ENCODE measurements around the gene CCDC9.

Gene CCDC9

DNA sequence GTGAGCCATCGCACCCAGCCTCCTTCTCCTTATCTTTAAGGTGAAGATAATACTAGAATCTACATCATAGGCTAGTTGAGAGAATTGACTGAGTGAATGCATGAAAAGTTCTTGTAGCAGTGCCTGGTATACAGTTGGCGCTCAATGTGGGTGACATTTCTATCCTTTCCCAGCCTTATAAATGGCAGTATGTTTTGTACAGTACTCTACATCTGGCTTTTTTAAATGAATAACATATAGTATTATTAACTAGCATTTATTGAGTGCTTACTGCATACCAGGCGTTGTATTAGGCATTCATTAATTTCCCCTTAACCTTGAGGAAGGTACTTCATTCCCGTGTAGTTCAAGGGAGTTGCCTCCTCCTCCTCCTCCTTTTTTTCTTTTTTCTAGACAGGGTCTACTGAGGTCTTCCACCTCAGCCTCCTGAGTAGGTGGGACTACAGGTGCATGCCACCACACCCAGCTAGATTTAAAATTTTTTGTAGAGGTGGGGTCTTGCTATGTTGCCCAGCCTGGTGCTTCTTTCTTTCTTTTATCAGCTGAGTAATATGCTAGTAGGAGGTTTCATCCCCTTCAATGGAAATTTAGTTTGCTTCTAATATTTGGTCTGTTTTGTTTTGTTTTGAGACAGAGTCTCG is 56.2 kb downstream of the CCDC9 start:
- H3K9me3 ChIP-seq: no peaks in the 10 kb centered on the region
- H3K4me3 ChIP-seq: peak overlapping the region in 1 of 2 donors; percentile 17
- TF ChIP-seq, protein P1, sequence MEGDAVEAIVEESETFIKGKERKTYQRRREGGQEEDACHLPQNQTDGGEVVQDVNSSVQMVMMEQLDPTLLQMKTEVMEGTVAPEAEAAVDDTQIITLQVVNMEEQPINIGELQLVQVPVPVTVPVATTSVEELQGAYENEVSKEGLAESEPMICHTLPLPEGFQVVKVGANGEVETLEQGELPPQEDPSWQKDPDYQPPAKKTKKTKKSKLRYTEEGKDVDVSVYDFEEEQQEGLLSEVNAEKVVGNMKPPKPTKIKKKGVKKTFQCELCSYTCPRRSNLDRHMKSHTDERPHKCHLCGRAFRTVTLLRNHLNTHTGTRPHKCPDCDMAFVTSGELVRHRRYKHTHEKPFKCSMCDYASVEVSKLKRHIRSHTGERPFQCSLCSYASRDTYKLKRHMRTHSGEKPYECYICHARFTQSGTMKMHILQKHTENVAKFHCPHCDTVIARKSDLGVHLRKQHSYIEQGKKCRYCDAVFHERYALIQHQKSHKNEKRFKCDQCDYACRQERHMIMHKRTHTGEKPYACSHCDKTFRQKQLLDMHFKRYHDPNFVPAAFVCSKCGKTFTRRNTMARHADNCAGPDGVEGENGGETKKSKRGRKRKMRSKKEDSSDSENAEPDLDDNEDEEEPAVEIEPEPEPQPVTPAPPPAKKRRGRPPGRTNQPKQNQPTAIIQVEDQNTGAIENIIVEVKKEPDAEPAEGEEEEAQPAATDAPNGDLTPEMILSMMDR (IDR thresholded peaks at IDR 0.05): no peak
- no peaks in the 10 kb centered on the region for H3K27me3 ChIP-seq
- H3K4me1 ChIP-seq: peaks cover 0 to 28% (median 11%) of the 10 kb centered on the region in 4 donors
- H3K27ac ChIP-seq: no peak overlapping the region
- H3K36me3 ChIP-seq: no peaks in the 10 kb centered on the region
- intact Hi-C loops (cut with DNase I; ENCODE audit: low total_unique reads): no loop called here
- DNase-seq: no peak

- no peaks in the 10 kb centered on the region for H3K36me3 ChIP-seq
- intact Hi-C loops (cut with DNase I; ENCODE audit: low total_unique reads): no loop called here
- H3K9me3 ChIP-seq: no peaks in the 10 kb centered on the region
- no peak overlapping the region for H3K4me3 ChIP-seq
- H3K27ac ChIP-seq: no peak overlapping the region
- no peak for DNase-seq
- no peaks in the 10 kb centered on the region for H3K27me3 ChIP-seq
- TF ChIP-seq, protein P1 (IDR thresholded peaks at IDR 0.05): no peak
- peaks cover 0 to 20% (median 6%) of the 10 kb centered on the region in 4 donors for H3K4me1 ChIP-seq
These were observed 57.5 kb downstream of the CCDC9 start for GRCh38 chr19:47313754-47314295.

GRCh38 chr19:47315125-47315821 is 58.9 kb downstream of the CCDC9 start:
- TF ChIP-seq, protein P1 (IDR thresholded peaks at IDR 0.05): no peak
- Histone ChIP-seq H3K4me1 (peaks cover 0 to 7% (median 2%) of the 10 kb centered on the region in 4 donors), H3K27me3 (peaks cover 0 to 6% of the 10 kb centered on the region in 2 donors), H3K4me3 (no peak overlapping the region), H3K27ac (peak overlapping the region; percentile 21 to 50), H3K9me3 (no peaks in the 10 kb centered on the region), H3K36me3 (peaks cover 0 to 3% (median 0%) of the 10 kb centered on the region in 3 donors)
- intact Hi-C loops (cut with DNase I; ENCODE audit: low total_unique reads): no loop called here
- DNase-seq: peak; percentile 81 to 91

- Histone ChIP-seq H3K36me3 (peaks cover 0 to 13% (median 0%) of the 10 kb centered on the region in 3 donors), H3K4me1 (peaks cover 0 to 7% (median 2%) of the 10 kb centered on the region in 4 donors), H3K4me3 (no peak overlapping the region), H3K27me3 (peaks cover 0 to 10% of the 10 kb centered on the region in 2 donors), H3K27ac (no peak overlapping the region), H3K9me3 (no peaks in the 10 kb centered on the region)
- intact Hi-C loops (cut with DNase I; ENCODE audit: low total_unique reads): no loop called here
- DNase-seq: no peak
- TF ChIP-seq, protein P1 (IDR thresholded peaks at IDR 0.05): no peak
These were observed 60.2 kb downstream of the CCDC9 start for GRCh38 chr19:47316513-47316912.

GRCh38 chr19:47319923-47320871 is 63.9 kb downstream of the CCDC9 start:
- Histone ChIP-seq H3K27ac (no peak overlapping the region), H3K4me1 (peaks cover 0 to 7% (median 2%) of the 10 kb centered on the region in 4 donors), H3K36me3 (peaks cover 0 to 15% (median 0%) of the 10 kb centered on the region in 3 donors), H3K4me3 (no peak overlapping the region), H3K27me3 (peaks cover 0 to 28% of the 10 kb centered on the region in 2 donors), H3K9me3 (no peaks in the 10 kb centered on the region)
- no peak for DNase-seq
- TF ChIP-seq, protein P1 (IDR thresholded peaks at IDR 0.05): no peak
- intact Hi-C loops (cut with DNase I; ENCODE audit: low total_unique reads): no loop called here
